Heart right ventricle (tissue), 16 donors: ENCODE measurements around the gene PADI3. TPM values are rescaled to one million over a fixed set of nuclear protein-coding genes. Genes with fewer than 3 reads are reported as not detected.

Experiments
- ATAC-seq, 8 donors: fragments of 200-7000 bp; cut with Tn5 transposase; one replicate each; pipeline ENCODE4 v1.9.1; 2020; ENCODE audit warnings: mild to moderate bottlenecking in 8 of 8, moderate library complexity in 8 of 8, moderate number of reproducible peaks in 1 of 8
- DNase-seq, 2 donors: peaks; one replicate each; pipeline ENCODE4 v3.0.0-alpha.2; 2020
- H3K27ac ChIP-seq, 10 donors: fragments of 200-600 bp; sonication (generic) in 2 of 10; one replicate each; pipeline versions ENCODE4 v1.5.0 to v1.8.0; 2020 to 2022; ENCODE audit warnings: mild to moderate bottlenecking in 3 of 10
- H3K27me3 ChIP-seq, 7 donors: fragments of 200-600 bp; one replicate each; pipeline ENCODE4 v1.8.0; 2021 to 2022; ENCODE audit warnings: mild to moderate bottlenecking in 2 of 7
- H3K36me3 ChIP-seq, 9 donors: fragments of 200-600 bp; sonication (generic) in 1 of 9; one replicate each; pipeline versions ENCODE4 v1.5.0 to v1.8.0; 2020 to 2022; ENCODE audit warnings: mild to moderate bottlenecking in 2 of 9
- H3K4me1 ChIP-seq, 9 donors: fragments of 200-600 bp; sonication (generic) in 1 of 9; one replicate each; pipeline versions ENCODE4 v1.5.0 to v1.8.0; 2020 to 2022; ENCODE audit warnings: mild to moderate bottlenecking in 4 of 9
- H3K4me3 ChIP-seq, 10 donors: fragments of 200-600 bp; sonication (generic) in 2 of 10; one replicate each; pipeline versions ENCODE4 v1.5.0 to v1.8.0; 2020 to 2022; ENCODE audit warnings: mild to moderate bottlenecking in 7 of 10, moderate library complexity in 2 of 10
- H3K9me3 ChIP-seq, 11 donors: fragments of 200-600 bp in 10 of 11; sonication (generic) in 2 of 11; one replicate each; pipeline versions ENCODE4 v1.5.0 to v1.8.0; 2013 to 2022; ENCODE audit warnings: mild to moderate bottlenecking in 2 of 11, control low read depth in 1 of 11, moderate library complexity in 1 of 11
- WGBS, 2 donors: extraction: QIAGEN DNeasy Blood & Tissue Kit; methylation state at CpG; one replicate each; pipeline ENCODE4 v1.1.7; 2013; ENCODE audit warnings: inconsistent platforms in 1 of 2; 5-methylcytosine and 5-hydroxymethylcytosine counted together
- intact Hi-C, 10 donors: fragments of 100-400 bp; cut with DNase I; formaldehyde crosslinking; loops; one replicate each; pipeline versions ENCODE4 v1.11.1 to v1.14.2; 2022
- polyA plus RNA-seq, 2 donors: library from polyadenylated mRNA; stranded (reverse); fragments of 200-250 nt; gene quantifications; one replicate each; pipeline ENCODE4 v1.2.3, GENCODE V29; 2013
- total RNA-seq, 10 donors: library from RNA; stranded (reverse); fragmentation: NEBNext Ultra II Directional in 3 of 10; extraction: Animal tissue kit (Norgen Biotek cat#: 25700) in 3 of 10; gene quantifications; one replicate each; pipeline versions ENCODE4 v1.2.1 to v1.2.4, GENCODE V29; 2021 to 2023
- TF ChIP-seq, protein P1 (sequence below), 9 donors: fragments of 200-600 bp; sonication (generic) in 2 of 9; IDR thresholded peaks; one replicate each; pipeline versions ENCODE4 v1.5.0 to v1.8.0; 2021 to 2022; ENCODE audit warnings: antibody characterized with exemption in 9 of 9, mild to moderate bottlenecking in 5 of 9, moderate library complexity in 1 of 9
- donor health status: Arrhythmogenic right ventricular cardiomyopathy.
- donor health status: ischemic (EF 13 %, LVEDD 7.1; RV severe dilation, severe dysfunction).
- donor health status: healthy with polysubstance abuse.
- donor health status: DM: no; HTN: yes; CAD: no.
- donor health status: DM: no; HTN: no; CAD: no.
- donor health status: ischemic (EF 25% LVEDD 6.9; RV normal size, moderate dysfunction).
- donor health status: ischemic (EF 25% LVEDD 5.7; RV mildly dilated, moderate dysfunction).
- donor health status: healthy.
- donor health status: DM: yes; HTN: yes; CAD: no.
- donor health status: Ischemic cardiomyopathy.
- donor health status: ischemic (EF 35%, LVEDD 5.7; RV mildly dilated, moderate dysfunction).
- donor health status: nonischemic (EF 11% LVEDD 7.7; RV severe dilation, severe dysfunction).
- donor health status: DM: yes; HTN: yes; CAD: no.
- donor health status: PGD.
- donor health status: ischemic (EF 29% LVEDD 5.4; RV normal size, mild dysfunction).
- donor health status: nonischemic (EF 23%, LVEDD 6.1; RV moderate dilation, normal function).

PADI3 gene
- total and polyA plus RNA-seq, 12 donors: not detected

DNA sequence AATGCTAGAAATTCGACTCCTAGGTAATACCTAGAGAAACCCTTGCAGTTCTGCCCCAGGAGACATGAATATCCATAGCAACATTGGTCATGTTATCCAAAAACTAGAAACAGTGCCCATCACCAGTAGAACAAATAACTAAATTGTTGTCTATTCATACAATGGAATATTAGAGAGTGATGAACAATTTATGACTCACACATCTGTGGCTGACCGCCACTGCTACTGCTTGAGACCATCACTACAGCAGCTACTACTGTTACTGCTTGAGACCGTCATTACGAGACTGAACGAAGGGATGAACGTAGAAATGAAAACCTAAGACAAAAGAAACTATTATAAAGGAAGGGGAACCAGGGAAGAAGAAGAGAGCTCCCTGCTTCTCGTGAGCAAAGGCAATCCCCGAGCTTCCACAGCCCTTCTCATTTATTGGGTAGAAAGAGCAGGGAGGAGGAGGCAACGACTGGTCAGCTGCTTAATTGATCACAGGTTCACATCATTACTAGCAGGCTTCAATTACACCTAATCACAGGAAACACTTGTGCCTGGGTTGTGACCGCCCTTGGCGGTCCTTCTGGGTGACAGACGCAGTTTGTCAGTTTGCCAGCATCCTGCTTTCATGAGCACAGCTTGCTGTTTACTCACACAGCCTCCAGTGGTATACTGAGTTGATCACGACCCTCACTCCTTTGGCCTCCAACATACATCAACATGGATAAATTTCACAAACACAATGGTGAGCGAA is 45.0 kb downstream of the PADI3 start:
- H3K27me3 ChIP-seq: peaks cover 0 to 49% (median 30%) of the 10 kb centered on the region in 7 donors
- H3K4me1 ChIP-seq: no peaks in the 10 kb centered on the region
- TF ChIP-seq, protein P1, sequence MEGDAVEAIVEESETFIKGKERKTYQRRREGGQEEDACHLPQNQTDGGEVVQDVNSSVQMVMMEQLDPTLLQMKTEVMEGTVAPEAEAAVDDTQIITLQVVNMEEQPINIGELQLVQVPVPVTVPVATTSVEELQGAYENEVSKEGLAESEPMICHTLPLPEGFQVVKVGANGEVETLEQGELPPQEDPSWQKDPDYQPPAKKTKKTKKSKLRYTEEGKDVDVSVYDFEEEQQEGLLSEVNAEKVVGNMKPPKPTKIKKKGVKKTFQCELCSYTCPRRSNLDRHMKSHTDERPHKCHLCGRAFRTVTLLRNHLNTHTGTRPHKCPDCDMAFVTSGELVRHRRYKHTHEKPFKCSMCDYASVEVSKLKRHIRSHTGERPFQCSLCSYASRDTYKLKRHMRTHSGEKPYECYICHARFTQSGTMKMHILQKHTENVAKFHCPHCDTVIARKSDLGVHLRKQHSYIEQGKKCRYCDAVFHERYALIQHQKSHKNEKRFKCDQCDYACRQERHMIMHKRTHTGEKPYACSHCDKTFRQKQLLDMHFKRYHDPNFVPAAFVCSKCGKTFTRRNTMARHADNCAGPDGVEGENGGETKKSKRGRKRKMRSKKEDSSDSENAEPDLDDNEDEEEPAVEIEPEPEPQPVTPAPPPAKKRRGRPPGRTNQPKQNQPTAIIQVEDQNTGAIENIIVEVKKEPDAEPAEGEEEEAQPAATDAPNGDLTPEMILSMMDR (IDR thresholded peaks at IDR 0.05): no peak
- WGBS, 2 donors: 62 to 64% methylated on average over 14 of the region's 14 CpGs
- no peak overlapping the region for H3K27ac ChIP-seq
- intact Hi-C loops: no loop called here
- no peaks in the 10 kb centered on the region for H3K36me3 ChIP-seq
- DNase-seq (no peak), ATAC-seq (no peak)
- peaks cover 0 to 2% (median 0%) of the 10 kb centered on the region in 11 donors for H3K9me3 ChIP-seq
- H3K4me3 ChIP-seq: no peak overlapping the region

DNA sequence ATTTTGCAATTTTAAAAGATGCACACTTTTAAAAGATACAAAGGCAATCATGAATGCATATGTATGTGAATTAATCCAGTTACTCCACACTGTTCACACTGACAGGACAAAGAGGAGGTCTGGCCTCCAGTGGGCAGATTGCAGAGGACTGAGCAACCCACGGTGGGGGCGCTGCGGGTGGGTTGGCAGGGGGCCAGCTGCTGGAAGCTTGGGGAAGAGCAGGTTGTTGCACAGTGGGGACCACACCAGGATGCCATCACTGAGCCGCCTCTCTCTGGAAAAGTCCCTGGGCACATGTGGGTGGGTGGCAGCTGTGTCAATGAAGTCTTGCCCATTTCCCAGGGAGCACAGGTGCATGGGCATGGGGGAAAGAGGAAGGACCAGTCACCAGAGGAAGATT is 46.4 kb downstream of the PADI3 start:
- H3K27me3 ChIP-seq: peaks cover 0 to 43% (median 24%) of the 10 kb centered on the region in 7 donors
- peaks cover 0 to 10% (median 0%) of the 10 kb centered on the region in 11 donors for H3K9me3 ChIP-seq
- WGBS, 2 donors: 68 to 72% methylated on average over 4 of the region's 4 CpGs
- DNase-seq (no peak), ATAC-seq (no peak)
- no peak overlapping the region for H3K27ac ChIP-seq
- no peak overlapping the region for H3K4me3 ChIP-seq
- TF ChIP-seq, protein P1 (IDR thresholded peaks at IDR 0.05): no peak
- no peaks in the 10 kb centered on the region for H3K36me3 ChIP-seq
- intact Hi-C loops: no loop called here
- no peaks in the 10 kb centered on the region for H3K4me1 ChIP-seq

DNA sequence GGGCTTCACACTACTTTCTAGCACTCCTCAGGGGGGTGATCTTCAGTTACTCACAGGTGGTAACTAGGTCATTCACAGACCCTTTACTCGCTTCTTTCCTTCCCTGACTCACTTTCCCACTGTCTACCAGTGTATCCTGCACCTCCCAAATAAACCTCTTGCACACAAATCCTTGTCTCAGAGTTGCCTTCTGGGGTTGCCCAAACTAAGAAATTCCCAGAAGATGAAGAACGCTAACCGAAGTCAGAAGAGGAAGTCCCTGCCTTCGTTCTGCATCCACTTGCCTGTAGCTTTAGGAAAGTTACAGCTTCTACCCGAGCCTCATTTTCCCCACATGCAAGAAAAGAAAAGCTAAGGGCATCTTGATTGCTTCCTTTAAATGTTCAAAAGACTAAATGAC is 47.2 kb downstream of the PADI3 start:
- ATAC-seq (no peak), DNase-seq (no peak)

DNA sequence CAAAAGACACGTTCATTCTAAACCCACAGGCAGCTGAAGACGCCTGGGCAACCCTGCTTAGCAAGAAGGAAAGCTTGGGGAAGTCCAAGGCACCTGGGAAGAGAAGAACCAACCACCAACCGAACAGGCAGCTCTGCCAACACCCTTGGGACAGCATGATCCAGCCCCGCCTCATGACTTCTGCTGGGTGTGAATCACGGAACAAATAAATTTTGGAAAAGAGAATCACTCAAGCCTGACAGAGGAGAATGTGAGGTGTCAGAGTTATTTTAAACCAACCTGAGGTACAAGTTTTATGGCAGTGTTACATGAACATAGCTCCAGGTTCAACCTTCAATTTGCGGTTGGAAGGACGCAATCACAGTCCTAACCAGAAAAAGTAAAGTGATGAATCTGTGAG is 49.1 kb downstream of the PADI3 start:
- ATAC-seq (no peak), DNase-seq (no peak)
- H3K27ac ChIP-seq: no peak overlapping the region
- H3K27me3 ChIP-seq: peaks cover 0 to 23% (median 11%) of the 10 kb centered on the region in 7 donors
- intact Hi-C loops: no loop called here
- no peaks in the 10 kb centered on the region for H3K36me3 ChIP-seq
- WGBS, 2 donors: 72 to 75% methylated on average over 7 of the region's 7 CpGs
- peaks cover 0 to 32% (median 10%) of the 10 kb centered on the region in 11 donors for H3K9me3 ChIP-seq
- no peaks in the 10 kb centered on the region for H3K4me1 ChIP-seq
- TF ChIP-seq, protein P1 (IDR thresholded peaks at IDR 0.05): no peak
- no peak overlapping the region for H3K4me3 ChIP-seq

More for the DNA sequence above, 47.2 kb downstream of the PADI3 start:
- TF ChIP-seq, protein P1 (IDR thresholded peaks at IDR 0.05): no peak
- peaks cover 0 to 36% (median 18%) of the 10 kb centered on the region in 7 donors for H3K27me3 ChIP-seq
- H3K9me3 ChIP-seq: peaks cover 0 to 18% (median 0%) of the 10 kb centered on the region in 11 donors
- 80 to 81% methylated on average over 5 of the region's 5 CpGs for WGBS, 2 donors
- H3K4me1 ChIP-seq: no peaks in the 10 kb centered on the region
- intact Hi-C loops: no loop called here
- H3K36me3 ChIP-seq: no peaks in the 10 kb centered on the region
- no peak overlapping the region for H3K4me3 ChIP-seq
- H3K27ac ChIP-seq: no peak overlapping the region
